BE2C (cell line): ENCODE results near the gene PCSK5.

Experiments used
- DNase-seq: peaks from one replicate; pipeline ENCODE4 v3.0.0-alpha.2; 2020
- H3K27me3 ChIP-seq: fragments of 250-450 bp; sonication (Bioruptor Pico); 2 replicates; pipeline ENCODE4 v1.5.1; 2020; ENCODE audit warnings: mild to moderate bottlenecking
- H3K36me3 ChIP-seq: fragments of 250-450 bp; sonication (Bioruptor Pico); 2 replicates; pipeline ENCODE4 v1.5.1; 2020; ENCODE audit warnings: mild to moderate bottlenecking
- H3K4me1 ChIP-seq: fragments of 250-450 bp; sonication (Bioruptor Pico); 2 replicates; pipeline ENCODE4 v1.5.1; 2020
- H3K4me3 ChIP-seq: 2 replicates; pipeline ENCODE4 v1.5.1; 2011; ENCODE audit warnings: low read depth, low read length
- H3K9me3 ChIP-seq: fragments of 250-450 bp; sonication (Bioruptor Pico); 2 replicates; pipeline ENCODE4 v1.5.1; 2020
- TF ChIP-seq, protein P1 (sequence below): IDR thresholded peaks from 2 replicates; pipeline ENCODE4 v1.5.1; 2012; ENCODE audit warnings: mild to moderate bottlenecking, low read depth, low read length

Gene PCSK5

GRCh38 chr9:76037587-76038225, 147.2 kb downstream of the PCSK5 start:
- no peak for DNase-seq
- TF ChIP-seq, protein P1, sequence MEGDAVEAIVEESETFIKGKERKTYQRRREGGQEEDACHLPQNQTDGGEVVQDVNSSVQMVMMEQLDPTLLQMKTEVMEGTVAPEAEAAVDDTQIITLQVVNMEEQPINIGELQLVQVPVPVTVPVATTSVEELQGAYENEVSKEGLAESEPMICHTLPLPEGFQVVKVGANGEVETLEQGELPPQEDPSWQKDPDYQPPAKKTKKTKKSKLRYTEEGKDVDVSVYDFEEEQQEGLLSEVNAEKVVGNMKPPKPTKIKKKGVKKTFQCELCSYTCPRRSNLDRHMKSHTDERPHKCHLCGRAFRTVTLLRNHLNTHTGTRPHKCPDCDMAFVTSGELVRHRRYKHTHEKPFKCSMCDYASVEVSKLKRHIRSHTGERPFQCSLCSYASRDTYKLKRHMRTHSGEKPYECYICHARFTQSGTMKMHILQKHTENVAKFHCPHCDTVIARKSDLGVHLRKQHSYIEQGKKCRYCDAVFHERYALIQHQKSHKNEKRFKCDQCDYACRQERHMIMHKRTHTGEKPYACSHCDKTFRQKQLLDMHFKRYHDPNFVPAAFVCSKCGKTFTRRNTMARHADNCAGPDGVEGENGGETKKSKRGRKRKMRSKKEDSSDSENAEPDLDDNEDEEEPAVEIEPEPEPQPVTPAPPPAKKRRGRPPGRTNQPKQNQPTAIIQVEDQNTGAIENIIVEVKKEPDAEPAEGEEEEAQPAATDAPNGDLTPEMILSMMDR, result no peak
- no peak overlapping the region for H3K4me3 ChIP-seq
- H3K9me3 ChIP-seq, result no peaks in the 10 kb centered on the region
- peaks cover 27% of the 10 kb centered on the region for H3K27me3 ChIP-seq
- no peaks in the 10 kb centered on the region for H3K4me1 ChIP-seq
- H3K36me3 ChIP-seq, result no peaks in the 10 kb centered on the region

DNA sequence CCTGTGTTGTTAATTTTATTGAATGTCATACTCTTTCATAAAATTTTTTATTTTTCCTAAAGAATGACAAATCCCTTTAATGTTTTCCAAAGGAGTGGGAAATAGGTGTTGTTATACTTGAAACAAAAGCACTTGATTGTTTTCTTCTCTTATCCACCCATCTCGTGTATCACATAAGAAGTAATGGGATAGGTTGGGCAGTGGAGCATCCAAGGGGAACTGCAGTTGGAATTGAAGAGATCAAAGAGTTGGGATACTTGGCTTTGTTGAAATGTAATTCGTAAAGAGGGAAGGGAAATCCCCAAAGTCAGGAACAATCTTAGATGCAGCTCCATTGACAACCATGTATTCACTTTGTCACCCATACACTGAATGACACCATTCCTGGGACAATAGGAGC, 148.0 kb downstream of the PCSK5 start:
- TF ChIP-seq, protein P1, result no peak
- Histone ChIP-seq H3K36me3 (no peaks in the 10 kb centered on the region), H3K4me3 (no peak overlapping the region), H3K4me1 (no peaks in the 10 kb centered on the region), H3K27me3 (peaks cover 27% of the 10 kb centered on the region), H3K9me3 (no peaks in the 10 kb centered on the region)
- DNase-seq, result no peak

DNA sequence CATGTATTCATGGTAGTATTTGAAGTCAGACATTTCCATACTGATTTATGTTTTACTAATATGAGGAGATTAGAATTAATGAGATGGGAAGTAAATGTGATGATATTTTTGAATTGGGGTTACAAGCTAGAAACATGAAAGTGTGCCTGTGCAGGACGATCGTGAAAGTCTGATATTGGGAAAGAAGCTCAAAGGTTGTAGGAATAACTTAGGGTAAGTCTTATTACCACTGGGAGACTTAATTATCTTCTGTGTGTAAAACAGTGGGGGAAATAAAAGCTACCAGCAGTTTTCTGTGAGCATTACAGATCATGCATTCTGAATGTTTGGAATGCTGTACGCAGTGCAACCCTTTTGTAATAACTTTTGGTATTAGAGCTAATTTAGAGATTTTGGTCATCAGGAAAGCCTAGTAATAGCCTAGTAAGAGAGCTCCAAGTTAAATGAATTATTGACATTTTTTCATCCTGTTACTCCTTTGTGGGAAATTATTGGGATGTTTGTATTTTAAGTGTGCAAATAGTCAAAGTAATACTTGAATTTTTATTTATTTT, 153.9 kb downstream of the PCSK5 start:
- TF ChIP-seq, protein P1, result no peak
- H3K9me3 ChIP-seq, result no peaks in the 10 kb centered on the region
- no peak overlapping the region for H3K4me3 ChIP-seq
- DNase-seq, result no peak
- H3K27me3 ChIP-seq, result no peaks in the 10 kb centered on the region
- no peaks in the 10 kb centered on the region for H3K36me3 ChIP-seq
- H3K4me1 ChIP-seq, result no peaks in the 10 kb centered on the region

- no peaks in the 10 kb centered on the region for H3K27me3 ChIP-seq
- TF ChIP-seq, protein P1, result no peak
- DNase-seq, result no peak
- H3K4me1 ChIP-seq, result no peaks in the 10 kb centered on the region
- no peak overlapping the region for H3K4me3 ChIP-seq
- H3K9me3 ChIP-seq, result no peaks in the 10 kb centered on the region
- H3K36me3 ChIP-seq, result no peaks in the 10 kb centered on the region
Observed at GRCh38 chr9:76045221-76045620, 154.7 kb downstream of the PCSK5 start.

GRCh38 chr9:76049341-76049740, 158.9 kb downstream of the PCSK5 start:
- H3K4me3 ChIP-seq, result no peak overlapping the region
- no peaks in the 10 kb centered on the region for H3K36me3 ChIP-seq
- no peak for DNase-seq
- TF ChIP-seq, protein P1, result no peak
- no peaks in the 10 kb centered on the region for H3K27me3 ChIP-seq
- no peaks in the 10 kb centered on the region for H3K9me3 ChIP-seq
- no peaks in the 10 kb centered on the region for H3K4me1 ChIP-seq

- Histone ChIP-seq H3K27me3 (no peaks in the 10 kb centered on the region), H3K4me3 (no peak overlapping the region), H3K9me3 (no peaks in the 10 kb centered on the region), H3K36me3 (no peaks in the 10 kb centered on the region), H3K4me1 (no peaks in the 10 kb centered on the region)
- TF ChIP-seq, protein P1, result no peak
- DNase-seq, result no peak
Observed at GRCh38 chr9:76067696-76068095, 177.2 kb downstream of the PCSK5 start.
